ENCODE results near the gene ETNK2. TPM values are rescaled to one million over a fixed set of nuclear protein-coding genes. Genes with fewer than 3 reads are reported as not detected.

Gene ETNK2
- total and polyA plus RNA-seq, 2 of the 13 experiments (the other 11 are each of a cell fraction or from before 2014, with no cell fraction given): 15.5 to 42.8 TPM

DNA sequence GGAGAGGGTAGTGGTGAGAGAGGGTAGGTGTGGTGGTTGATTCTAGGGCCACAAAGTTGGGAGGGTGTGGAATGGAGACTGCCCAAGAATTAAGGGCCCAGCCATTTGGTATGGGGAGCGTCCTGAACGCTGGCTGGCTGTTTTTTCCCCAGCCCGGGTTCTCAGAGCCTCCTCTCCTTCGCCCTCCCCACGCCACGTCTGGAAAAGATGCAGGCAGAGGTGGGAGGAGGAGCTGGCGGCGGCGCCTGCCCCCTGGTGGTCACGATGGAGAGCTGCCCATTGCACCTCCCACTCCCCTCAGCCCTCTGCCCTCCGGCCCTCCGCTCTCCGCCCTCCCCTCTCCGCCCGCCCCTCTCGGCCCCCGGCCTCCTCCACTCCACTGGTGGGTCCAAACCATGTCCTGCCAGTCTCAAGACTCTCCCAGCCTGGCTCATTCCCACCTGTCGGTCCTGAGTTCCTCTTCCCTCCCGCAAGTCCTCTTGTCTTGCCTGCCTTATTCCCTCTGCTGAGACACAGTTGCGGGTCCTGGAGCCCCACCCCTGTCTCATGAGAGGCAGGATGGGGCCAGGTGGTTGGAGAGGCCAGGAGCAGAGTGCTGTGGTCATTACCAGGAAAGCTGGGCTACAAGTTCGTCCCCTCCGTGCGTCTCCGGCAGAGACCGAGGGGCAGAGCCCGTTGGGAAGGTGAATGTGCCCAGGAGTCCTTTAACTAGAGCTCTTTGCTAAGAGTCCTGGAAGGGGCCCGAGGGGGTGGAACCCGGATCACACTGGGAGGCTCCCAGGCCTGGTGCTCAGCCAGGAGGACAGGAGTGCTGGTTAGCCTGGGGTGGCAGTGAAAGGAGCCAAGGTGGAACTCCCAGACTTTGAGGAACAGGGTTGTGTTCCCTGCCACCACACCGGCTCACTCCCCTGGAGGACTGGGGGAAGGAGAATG, 22.6 kb downstream of the ETNK2 start (continued):
- TF ChIP-seq NRL (CRISPR knock-in tag; IDR thresholded peaks at IDR 0.05; ENCODE audit: borderline replicate concordance) (no peak), ZBTB38 (CRISPR knock-in tag; IDR thresholded peaks at IDR 0.05) (no peak), SALL1 (CRISPR knock-in tag; IDR thresholded peaks at IDR 0.05) (peak; percentile 24; the same call in 1 of the 2 replicates), SP1 (IDR thresholded peaks at IDR 0.05) (no peak), SP1 (CRISPR knock-in tag; IDR thresholded peaks at IDR 0.05) (peak; percentile 33; the same call in 1 of the 2 replicates), ZNF768 (CRISPR knock-in tag; IDR thresholded peaks at IDR 0.05) (peak; percentile 27; the same call in 1 of the 2 replicates), NONO (IDR thresholded peaks at IDR 0.05) (no peak), NONO (CRISPR knock-in tag; conservative IDR thresholded peaks at IDR 0.05) (peak; percentile 81), HNRNPH1 (optimal IDR thresholded peaks at IDR 0.05; ENCODE audit: low read depth, low read length) (no peak), ZNF776 (CRISPR knock-in tag; IDR thresholded peaks at IDR 0.05) (no peak), ZNF232 (CRISPR knock-in tag; IDR thresholded peaks at IDR 0.05; ENCODE audit: borderline replicate concordance) (no peak)
- TF ChIP-seq, protein P1, sequence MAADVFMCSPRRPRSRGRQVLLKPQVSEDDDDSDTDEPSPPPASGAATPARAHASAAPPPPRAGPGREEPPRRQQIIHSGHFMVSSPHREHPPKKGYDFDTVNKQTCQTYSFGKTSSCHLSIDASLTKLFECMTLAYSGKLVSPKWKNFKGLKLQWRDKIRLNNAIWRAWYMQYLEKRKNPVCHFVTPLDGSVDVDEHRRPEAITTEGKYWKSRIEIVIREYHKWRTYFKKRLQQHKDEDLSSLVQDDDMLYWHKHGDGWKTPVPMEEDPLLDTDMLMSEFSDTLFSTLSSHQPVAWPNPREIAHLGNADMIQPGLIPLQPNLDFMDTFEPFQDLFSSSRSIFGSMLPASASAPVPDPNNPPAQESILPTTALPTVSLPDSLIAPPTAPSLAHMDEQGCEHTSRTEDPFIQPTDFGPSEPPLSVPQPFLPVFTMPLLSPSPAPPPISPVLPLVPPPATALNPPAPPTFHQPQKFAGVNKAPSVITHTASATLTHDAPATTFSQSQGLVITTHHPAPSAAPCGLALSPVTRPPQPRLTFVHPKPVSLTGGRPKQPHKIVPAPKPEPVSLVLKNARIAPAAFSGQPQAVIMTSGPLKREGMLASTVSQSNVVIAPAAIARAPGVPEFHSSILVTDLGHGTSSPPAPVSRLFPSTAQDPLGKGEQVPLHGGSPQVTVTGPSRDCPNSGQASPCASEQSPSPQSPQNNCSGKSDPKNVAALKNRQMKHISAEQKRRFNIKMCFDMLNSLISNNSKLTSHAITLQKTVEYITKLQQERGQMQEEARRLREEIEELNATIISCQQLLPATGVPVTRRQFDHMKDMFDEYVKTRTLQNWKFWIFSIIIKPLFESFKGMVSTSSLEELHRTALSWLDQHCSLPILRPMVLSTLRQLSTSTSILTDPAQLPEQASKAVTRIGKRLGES (CRISPR knock-in tag; IDR thresholded peaks at IDR 0.05; ENCODE audit: borderline replicate concordance): no peak
- TF ChIP-seq, protein P2, sequence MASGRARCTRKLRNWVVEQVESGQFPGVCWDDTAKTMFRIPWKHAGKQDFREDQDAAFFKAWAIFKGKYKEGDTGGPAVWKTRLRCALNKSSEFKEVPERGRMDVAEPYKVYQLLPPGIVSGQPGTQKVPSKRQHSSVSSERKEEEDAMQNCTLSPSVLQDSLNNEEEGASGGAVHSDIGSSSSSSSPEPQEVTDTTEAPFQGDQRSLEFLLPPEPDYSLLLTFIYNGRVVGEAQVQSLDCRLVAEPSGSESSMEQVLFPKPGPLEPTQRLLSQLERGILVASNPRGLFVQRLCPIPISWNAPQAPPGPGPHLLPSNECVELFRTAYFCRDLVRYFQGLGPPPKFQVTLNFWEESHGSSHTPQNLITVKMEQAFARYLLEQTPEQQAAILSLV (CRISPR knock-in tag; IDR thresholded peaks at IDR 0.05; ENCODE audit: borderline replicate concordance): peak; percentile 41; the same call in 1 of the 2 replicates
- TF ChIP-seq, protein P3, sequence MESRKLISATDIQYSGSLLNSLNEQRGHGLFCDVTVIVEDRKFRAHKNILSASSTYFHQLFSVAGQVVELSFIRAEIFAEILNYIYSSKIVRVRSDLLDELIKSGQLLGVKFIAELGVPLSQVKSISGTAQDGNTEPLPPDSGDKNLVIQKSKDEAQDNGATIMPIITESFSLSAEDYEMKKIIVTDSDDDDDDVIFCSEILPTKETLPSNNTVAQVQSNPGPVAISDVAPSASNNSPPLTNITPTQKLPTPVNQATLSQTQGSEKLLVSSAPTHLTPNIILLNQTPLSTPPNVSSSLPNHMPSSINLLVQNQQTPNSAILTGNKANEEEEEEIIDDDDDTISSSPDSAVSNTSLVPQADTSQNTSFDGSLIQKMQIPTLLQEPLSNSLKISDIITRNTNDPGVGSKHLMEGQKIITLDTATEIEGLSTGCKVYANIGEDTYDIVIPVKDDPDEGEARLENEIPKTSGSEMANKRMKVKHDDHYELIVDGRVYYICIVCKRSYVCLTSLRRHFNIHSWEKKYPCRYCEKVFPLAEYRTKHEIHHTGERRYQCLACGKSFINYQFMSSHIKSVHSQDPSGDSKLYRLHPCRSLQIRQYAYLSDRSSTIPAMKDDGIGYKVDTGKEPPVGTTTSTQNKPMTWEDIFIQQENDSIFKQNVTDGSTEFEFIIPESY (CRISPR knock-in tag; IDR thresholded peaks at IDR 0.05): peak; percentile 5; the same call in 1 of the 2 replicates
- TF ChIP-seq, protein P4, sequence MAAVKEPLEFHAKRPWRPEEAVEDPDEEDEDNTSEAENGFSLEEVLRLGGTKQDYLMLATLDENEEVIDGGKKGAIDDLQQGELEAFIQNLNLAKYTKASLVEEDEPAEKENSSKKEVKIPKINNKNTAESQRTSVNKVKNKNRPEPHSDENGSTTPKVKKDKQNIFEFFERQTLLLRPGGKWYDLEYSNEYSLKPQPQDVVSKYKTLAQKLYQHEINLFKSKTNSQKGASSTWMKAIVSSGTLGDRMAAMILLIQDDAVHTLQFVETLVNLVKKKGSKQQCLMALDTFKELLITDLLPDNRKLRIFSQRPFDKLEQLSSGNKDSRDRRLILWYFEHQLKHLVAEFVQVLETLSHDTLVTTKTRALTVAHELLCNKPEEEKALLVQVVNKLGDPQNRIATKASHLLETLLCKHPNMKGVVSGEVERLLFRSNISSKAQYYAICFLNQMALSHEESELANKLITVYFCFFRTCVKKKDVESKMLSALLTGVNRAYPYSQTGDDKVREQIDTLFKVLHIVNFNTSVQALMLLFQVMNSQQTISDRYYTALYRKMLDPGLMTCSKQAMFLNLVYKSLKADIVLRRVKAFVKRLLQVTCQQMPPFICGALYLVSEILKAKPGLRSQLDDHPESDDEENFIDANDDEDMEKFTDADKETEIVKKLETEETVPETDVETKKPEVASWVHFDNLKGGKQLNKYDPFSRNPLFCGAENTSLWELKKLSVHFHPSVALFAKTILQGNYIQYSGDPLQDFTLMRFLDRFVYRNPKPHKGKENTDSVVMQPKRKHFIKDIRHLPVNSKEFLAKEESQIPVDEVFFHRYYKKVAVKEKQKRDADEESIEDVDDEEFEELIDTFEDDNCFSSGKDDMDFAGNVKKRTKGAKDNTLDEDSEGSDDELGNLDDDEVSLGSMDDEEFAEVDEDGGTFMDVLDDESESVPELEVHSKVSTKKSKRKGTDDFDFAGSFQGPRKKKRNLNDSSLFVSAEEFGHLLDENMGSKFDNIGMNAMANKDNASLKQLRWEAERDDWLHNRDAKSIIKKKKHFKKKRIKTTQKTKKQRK (IDR thresholded peaks at IDR 0.05; ENCODE audit: low read length): no peak
- TF ChIP-seq, protein P5, sequence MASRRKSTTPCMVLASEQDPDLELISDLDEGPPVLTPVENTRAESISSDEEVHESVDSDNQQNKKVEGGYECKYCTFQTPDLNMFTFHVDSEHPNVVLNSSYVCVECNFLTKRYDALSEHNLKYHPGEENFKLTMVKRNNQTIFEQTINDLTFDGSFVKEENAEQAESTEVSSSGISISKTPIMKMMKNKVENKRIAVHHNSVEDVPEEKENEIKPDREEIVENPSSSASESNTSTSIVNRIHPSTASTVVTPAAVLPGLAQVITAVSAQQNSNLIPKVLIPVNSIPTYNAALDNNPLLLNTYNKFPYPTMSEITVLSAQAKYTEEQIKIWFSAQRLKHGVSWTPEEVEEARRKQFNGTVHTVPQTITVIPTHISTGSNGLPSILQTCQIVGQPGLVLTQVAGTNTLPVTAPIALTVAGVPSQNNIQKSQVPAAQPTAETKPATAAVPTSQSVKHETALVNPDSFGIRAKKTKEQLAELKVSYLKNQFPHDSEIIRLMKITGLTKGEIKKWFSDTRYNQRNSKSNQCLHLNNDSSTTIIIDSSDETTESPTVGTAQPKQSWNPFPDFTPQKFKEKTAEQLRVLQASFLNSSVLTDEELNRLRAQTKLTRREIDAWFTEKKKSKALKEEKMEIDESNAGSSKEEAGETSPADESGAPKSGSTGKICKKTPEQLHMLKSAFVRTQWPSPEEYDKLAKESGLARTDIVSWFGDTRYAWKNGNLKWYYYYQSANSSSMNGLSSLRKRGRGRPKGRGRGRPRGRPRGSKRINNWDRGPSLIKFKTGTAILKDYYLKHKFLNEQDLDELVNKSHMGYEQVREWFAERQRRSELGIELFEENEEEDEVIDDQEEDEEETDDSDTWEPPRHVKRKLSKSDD (CRISPR knock-in tag; IDR thresholded peaks at IDR 0.05; ENCODE audit: low read depth): 0 out of 2 replicates have a peak, but pooled peaks have one; percentile 50
